Astrocyte (in vitro differentiated cells and primary cell): ENCODE data around the gene GUCY2D. TPM values are rescaled to one million over a fixed set of nuclear protein-coding genes. Genes with fewer than 3 reads are reported as not detected.

Experiments
- DNase-seq: peaks from one replicate; pipeline ENCODE4 v3.0.0-alpha.2; 2010; ENCODE audit warnings: low read depth
- FAIRE-seq: peaks from 2 replicates; lab custom pipeline; 2011; peaks lifted over from hg19 to GRCh38; lab: Jason Lieb, UNC
- H2AFZ ChIP-seq: 2 replicates; pipeline ENCODE4 v1.6.0; 2012; ENCODE audit warnings: low read depth, low read length, inconsistent platforms
- H3K27ac ChIP-seq: 2 replicates; pipeline ENCODE4 v1.5.1; 2011; ENCODE audit warnings: low read depth, low read length, inconsistent platforms
- H3K27me3 ChIP-seq: 2 replicates; pipeline ENCODE4 v1.6.0; 2011; ENCODE audit warnings: low read length, inconsistent platforms; ENCODE audit not compliant: insufficient read depth
- H3K36me3 ChIP-seq: 2 replicates; pipeline ENCODE4 v1.5.1; 2011; ENCODE audit warnings: low read length, inconsistent platforms; ENCODE audit not compliant: insufficient read depth
- H3K4me1 ChIP-seq: 2 replicates; pipeline ENCODE4 v1.5.1; 2011; ENCODE audit warnings: low read length, inconsistent platforms; ENCODE audit not compliant: insufficient read depth
- H3K4me2 ChIP-seq: 2 replicates; pipeline ENCODE4 v1.6.0; 2012; ENCODE audit warnings: low read length, inconsistent platforms
- H3K4me3 ChIP-seq: 2 replicates; pipeline ENCODE4 v1.5.1; 2011; ENCODE audit warnings: low read depth, mild to moderate bottlenecking, low read length, inconsistent platforms; ENCODE audit not compliant: insufficient read depth
- H3K79me2 ChIP-seq: 2 replicates; pipeline ENCODE4 v1.6.0; 2012; ENCODE audit warnings: mild to moderate bottlenecking, low read length, inconsistent platforms; ENCODE audit not compliant: insufficient read depth
- H3K9ac ChIP-seq: 2 replicates; pipeline ENCODE4 v1.6.0; 2012; ENCODE audit warnings: mild to moderate bottlenecking, low read length, inconsistent platforms
- H3K9me3 ChIP-seq: 2 replicates; pipeline ENCODE4 v1.5.1; 2012; ENCODE audit warnings: low read depth, mild to moderate bottlenecking, low read length, inconsistent platforms; ENCODE audit not compliant: insufficient read depth
- H4K20me1 ChIP-seq: 2 replicates; pipeline ENCODE4 v1.6.0; 2012; ENCODE audit warnings: low read length, inconsistent platforms; ENCODE audit not compliant: insufficient read depth
- H3K27ac Mint-ChIP-seq: one replicate; pipeline ENCODE4 v1.8.0; 2021; ENCODE audit warnings: mild to moderate bottlenecking, mixed read lengths; ENCODE audit not compliant: unreplicated experiment
- H3K27me3 Mint-ChIP-seq: one replicate; pipeline ENCODE4 v1.8.0; 2021; ENCODE audit warnings: low read depth, mixed read lengths; ENCODE audit not compliant: unreplicated experiment
- H3K36me3 Mint-ChIP-seq: one replicate; pipeline ENCODE4 v1.8.0; 2021; ENCODE audit warnings: low read depth, mixed read lengths; ENCODE audit not compliant: unreplicated experiment
- H3K4me1 Mint-ChIP-seq: one replicate; pipeline ENCODE4 v1.8.0; 2021; ENCODE audit warnings: low read depth, mixed read lengths; ENCODE audit not compliant: unreplicated experiment
- H3K4me3 Mint-ChIP-seq: one replicate; pipeline ENCODE4 v1.8.0; 2021; ENCODE audit warnings: mild to moderate bottlenecking, moderate library complexity, mixed read lengths; ENCODE audit not compliant: unreplicated experiment
- H3K9me3 Mint-ChIP-seq: one replicate; pipeline ENCODE4 v1.8.0; 2021; ENCODE audit warnings: mild to moderate bottlenecking, mixed read lengths; ENCODE audit not compliant: unreplicated experiment
- EZH2 ChIP-seq: IDR thresholded peaks from 2 replicates; pipeline ENCODE4 v1.6.1; 2012; ENCODE audit warnings: mild to moderate bottlenecking, low read length, inconsistent platforms; ENCODE audit not compliant: insufficient read depth
- total RNA-seq: library from RNA; stranded (reverse); gene quantifications from 2 replicates; pipeline ENCODE4 v1.2.1, GENCODE V29; 2021
- TF ChIP-seq, protein P1 (sequence below): IDR thresholded peaks from 2 replicates; pipeline ENCODE4 v1.5.1; 2011; ENCODE audit warnings: low read depth, mild to moderate bottlenecking, inconsistent platforms, low read length, moderate library complexity; ENCODE audit not compliant: insufficient read depth

The GUCY2D gene
- total RNA-seq, 1 donor from 2014 or later, result not detected

DNA sequence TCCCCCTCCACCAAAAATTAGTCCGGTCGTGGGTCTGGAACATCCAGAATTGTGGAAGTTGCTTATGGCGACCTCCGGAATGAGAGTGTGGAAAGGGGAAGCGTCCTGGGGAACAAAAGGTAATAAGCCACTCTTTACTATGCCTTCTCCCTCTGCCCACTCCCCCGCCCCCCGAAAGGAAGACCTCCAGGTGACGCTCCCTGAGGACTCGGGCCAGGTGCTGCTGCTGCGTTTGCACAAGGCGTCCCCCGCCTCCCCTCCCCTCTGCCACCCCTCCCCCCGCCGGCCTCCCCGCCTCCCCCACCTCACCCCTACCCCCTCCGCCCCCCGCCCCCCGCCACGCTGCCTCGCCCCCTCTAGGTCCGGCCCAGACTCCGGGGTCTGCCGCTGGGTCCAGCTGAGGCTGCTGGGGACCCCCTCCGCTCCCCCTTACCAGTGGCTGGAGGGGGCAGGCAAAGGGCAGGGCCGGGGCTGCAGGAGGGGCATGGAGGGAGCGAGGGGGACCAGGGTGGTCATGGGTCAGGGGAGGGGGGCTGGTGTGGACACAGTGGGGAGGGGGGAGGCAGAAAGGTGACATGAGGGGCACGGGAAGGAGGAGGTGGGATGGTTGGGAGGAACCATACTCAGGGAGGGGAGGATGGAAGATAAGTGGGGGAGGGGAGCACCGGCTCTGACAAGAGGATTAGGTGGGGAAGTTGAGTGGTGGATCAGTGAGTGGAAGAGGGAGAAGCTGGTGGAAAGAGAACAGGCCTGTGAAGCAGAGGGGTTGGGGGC is 61.5 kb downstream of the GUCY2D start:
- Histone ChIP-seq H3K4me3 (no peak overlapping the region), H3K79me2 (no peaks in the 10 kb centered on the region), H3K9ac (no peak overlapping the region), H3K36me3 (no peaks in the 10 kb centered on the region), H3K27ac (no peak overlapping the region), H3K4me1 (no peaks in the 10 kb centered on the region), H2AFZ (no peak overlapping the region), H4K20me1 (no peaks in the 10 kb centered on the region), H3K27me3 (peaks cover 63% of the 10 kb centered on the region), H3K9me3 (no peaks in the 10 kb centered on the region), H3K4me2 (no peak overlapping the region)
- no peak overlapping the region for H3K27ac Mint-ChIP-seq
- H3K36me3 Mint-ChIP-seq, result no peaks in the 10 kb centered on the region
- peaks cover 2% of the 10 kb centered on the region for H3K9me3 Mint-ChIP-seq
- H3K4me1 Mint-ChIP-seq, result peaks cover 2% of the 10 kb centered on the region
- peaks cover 86% of the 10 kb centered on the region for H3K27me3 Mint-ChIP-seq
- TF ChIP-seq EZH2, result no peak
- TF ChIP-seq, protein P1, sequence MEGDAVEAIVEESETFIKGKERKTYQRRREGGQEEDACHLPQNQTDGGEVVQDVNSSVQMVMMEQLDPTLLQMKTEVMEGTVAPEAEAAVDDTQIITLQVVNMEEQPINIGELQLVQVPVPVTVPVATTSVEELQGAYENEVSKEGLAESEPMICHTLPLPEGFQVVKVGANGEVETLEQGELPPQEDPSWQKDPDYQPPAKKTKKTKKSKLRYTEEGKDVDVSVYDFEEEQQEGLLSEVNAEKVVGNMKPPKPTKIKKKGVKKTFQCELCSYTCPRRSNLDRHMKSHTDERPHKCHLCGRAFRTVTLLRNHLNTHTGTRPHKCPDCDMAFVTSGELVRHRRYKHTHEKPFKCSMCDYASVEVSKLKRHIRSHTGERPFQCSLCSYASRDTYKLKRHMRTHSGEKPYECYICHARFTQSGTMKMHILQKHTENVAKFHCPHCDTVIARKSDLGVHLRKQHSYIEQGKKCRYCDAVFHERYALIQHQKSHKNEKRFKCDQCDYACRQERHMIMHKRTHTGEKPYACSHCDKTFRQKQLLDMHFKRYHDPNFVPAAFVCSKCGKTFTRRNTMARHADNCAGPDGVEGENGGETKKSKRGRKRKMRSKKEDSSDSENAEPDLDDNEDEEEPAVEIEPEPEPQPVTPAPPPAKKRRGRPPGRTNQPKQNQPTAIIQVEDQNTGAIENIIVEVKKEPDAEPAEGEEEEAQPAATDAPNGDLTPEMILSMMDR, result no peak
- DNase-seq (no peak), FAIRE-seq (no peak)
- no peak overlapping the region for H3K4me3 Mint-ChIP-seq

DNA sequence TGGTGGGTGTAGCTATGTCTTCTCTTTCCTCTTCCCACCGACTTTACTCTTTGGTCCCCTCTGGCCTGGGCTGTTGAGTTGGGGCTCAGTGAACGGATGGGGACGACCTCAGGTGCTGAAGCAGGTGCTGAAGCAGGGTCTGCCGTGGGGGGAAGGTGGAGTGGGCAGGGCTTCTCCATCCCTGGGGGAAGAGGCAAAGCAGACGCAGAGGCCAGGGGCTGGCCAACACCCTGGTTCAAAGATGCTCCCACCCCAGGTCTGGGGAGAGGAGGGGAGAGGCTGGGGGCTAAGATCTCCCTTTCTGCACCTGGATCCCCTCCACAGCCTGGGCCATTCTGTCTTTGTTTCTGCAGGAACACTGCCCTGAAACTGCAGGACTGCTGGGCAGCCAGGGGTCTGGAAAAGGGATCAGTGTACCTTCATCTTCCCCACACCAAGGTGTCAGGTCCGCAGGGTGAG is 62.2 kb downstream of the GUCY2D start:
- H3K36me3 ChIP-seq, result no peaks in the 10 kb centered on the region
- Mint-ChIP-seq H3K4me1 (peaks cover 2% of the 10 kb centered on the region), H3K27me3 (peaks cover 88% of the 10 kb centered on the region), H3K4me3 (no peak overlapping the region), H3K9me3 (peaks cover 3% of the 10 kb centered on the region), H3K36me3 (no peaks in the 10 kb centered on the region), H3K27ac (no peak overlapping the region)
- H3K79me2 ChIP-seq, result no peaks in the 10 kb centered on the region
- no peaks in the 10 kb centered on the region for H3K9me3 ChIP-seq
- no peaks in the 10 kb centered on the region for H3K4me1 ChIP-seq
- H3K27me3 ChIP-seq, result peaks cover 56% of the 10 kb centered on the region
- FAIRE-seq, result no peak
- H3K4me2 ChIP-seq, result no peak overlapping the region
- TF ChIP-seq, protein P1, result no peak
- TF ChIP-seq EZH2, result no peak
- no peak overlapping the region for H3K27ac ChIP-seq
- no peak overlapping the region for H2AFZ ChIP-seq
- H4K20me1 ChIP-seq, result no peaks in the 10 kb centered on the region
- no peak for DNase-seq
- no peak overlapping the region for H3K9ac ChIP-seq
- no peak overlapping the region for H3K4me3 ChIP-seq
